DMS79 (cell line): ENCODE results near the gene MS4A8.

ENCODE experiments used
- DNase-seq: peaks from one replicate; lab custom pipeline; 2025; lab: John Stamatoyannopoulos, UW

Gene MS4A8

GRCh38 chr11:60764879-60765278, 65.5 kb downstream of the MS4A8 start:
- no peak for DNase-seq

GRCh38 chr11:60765355-60765754, 65.9 kb downstream of the MS4A8 start:
- no peak for DNase-seq
